COR-L47 (cell line): Measurements from ENCODE around the gene RAB8B.
"Not testable (repeated sequence)": the region's sequence is repeated elsewhere in the genome, so short reads cannot be mapped to it uniquely, and the experiment has no call there.

ENCODE experiments used
- DNase-seq: peaks from one replicate; lab custom pipeline; 2025; lab: John Stamatoyannopoulos, UW

Gene RAB8B

GRCh38 chr15:63210151-63211091, 21.0 kb downstream of the RAB8B start:
- no peak for DNase-seq

GRCh38 chr15:63211092-63211490, 21.7 kb downstream of the RAB8B start:
- DNase-seq, result no peak

- no peak for DNase-seq
These were observed 22.1 kb downstream of the RAB8B start for GRCh38 chr15:63211549-63211948.

GRCh38 chr15:63212050-63213004, 22.9 kb downstream of the RAB8B start:
- DNase-seq, result no peak

GRCh38 chr15:63218100-63218808, 28.8 kb downstream of the RAB8B start:
- no peak for DNase-seq

GRCh38 chr15:63219196-63219710, 29.8 kb downstream of the RAB8B start:
- no peak for DNase-seq

- no peak for DNase-seq
These were observed 31.9 kb downstream of the RAB8B start for GRCh38 chr15:63221346-63221745.

- DNase-seq, result no peak
These were observed 34.1 kb downstream of the RAB8B start for GRCh38 chr15:63223463-63223862.

GRCh38 chr15:63225381-63225780, 36.0 kb downstream of the RAB8B start:
- no peak for DNase-seq

- no peak for DNase-seq
These were observed 36.9 kb downstream of the RAB8B start for GRCh38 chr15:63226155-63226883.

GRCh38 chr15:63226966-63227401, 37.6 kb downstream of the RAB8B start:
- DNase-seq, result no peak

- DNase-seq, result no peak
These were observed 38.3 kb downstream of the RAB8B start for GRCh38 chr15:63227689-63228088.

- no peak for DNase-seq
These were observed 41.8 kb downstream of the RAB8B start for GRCh38 chr15:63231206-63231605.

- DNase-seq, result no peak
These were observed 42.3 kb downstream of the RAB8B start for GRCh38 chr15:63231706-63232105.

GRCh38 chr15:63232405-63232804, 43.0 kb downstream of the RAB8B start:
- DNase-seq, result no peak

GRCh38 chr15:63232943-63233342, 43.5 kb downstream of the RAB8B start:
- DNase-seq, result no peak

GRCh38 chr15:63233667-63234423, 44.4 kb downstream of the RAB8B start:
- DNase-seq, result no peak

GRCh38 chr15:63234451-63234870, 45.1 kb downstream of the RAB8B start:
- no peak for DNase-seq

GRCh38 chr15:63236272-63236671, 46.9 kb downstream of the RAB8B start:
- DNase-seq, result no peak

GRCh38 chr15:63237086-63237485, 47.7 kb downstream of the RAB8B start:
- not testable (repeated sequence) for DNase-seq
